Kidney epithelial cell (primary cell): ENCODE data around the gene ENGASE. TPM values are rescaled to one million over a fixed set of nuclear protein-coding genes. Genes with fewer than 3 reads are reported as not detected.

Experiments
- DNase-seq: peaks from one replicate; pipeline ENCODE4 v3.0.0-alpha.2; 2010; ENCODE audit warnings: low read depth
- H3K27me3 ChIP-seq: 2 replicates; pipeline ENCODE4 v1.6.0; 2011; ENCODE audit warnings: low read length; ENCODE audit not compliant: control insufficient read depth, insufficient read depth
- H3K36me3 ChIP-seq: 2 replicates; pipeline ENCODE4 v1.5.1; 2011; ENCODE audit warnings: low read length; ENCODE audit not compliant: control insufficient read depth, insufficient read depth
- H3K4me3 ChIP-seq: 2 replicates; pipeline ENCODE4 v1.5.1; 2011; ENCODE audit warnings: low read depth, mild to moderate bottlenecking, control low read depth, low read length
- total RNA-seq: library from RNA; depleted of rRNA; stranded (reverse); fragments of >200 nt; gene quantifications from 2 replicates; pipeline ENCODE4 v1.2.3, GENCODE V29; 2015
- TF ChIP-seq, protein P1 (sequence below): IDR thresholded peaks from 2 replicates; pipeline ENCODE4 v1.5.1; 2011; ENCODE audit warnings: mild to moderate bottlenecking, moderate library complexity, low read length, control low read depth, inconsistent platforms; ENCODE audit not compliant: insufficient read depth, poor library complexity, severe bottlenecking

ENGASE gene
- total RNA-seq, 1 donor from 2014 or later = 9.0 TPM

DNA sequence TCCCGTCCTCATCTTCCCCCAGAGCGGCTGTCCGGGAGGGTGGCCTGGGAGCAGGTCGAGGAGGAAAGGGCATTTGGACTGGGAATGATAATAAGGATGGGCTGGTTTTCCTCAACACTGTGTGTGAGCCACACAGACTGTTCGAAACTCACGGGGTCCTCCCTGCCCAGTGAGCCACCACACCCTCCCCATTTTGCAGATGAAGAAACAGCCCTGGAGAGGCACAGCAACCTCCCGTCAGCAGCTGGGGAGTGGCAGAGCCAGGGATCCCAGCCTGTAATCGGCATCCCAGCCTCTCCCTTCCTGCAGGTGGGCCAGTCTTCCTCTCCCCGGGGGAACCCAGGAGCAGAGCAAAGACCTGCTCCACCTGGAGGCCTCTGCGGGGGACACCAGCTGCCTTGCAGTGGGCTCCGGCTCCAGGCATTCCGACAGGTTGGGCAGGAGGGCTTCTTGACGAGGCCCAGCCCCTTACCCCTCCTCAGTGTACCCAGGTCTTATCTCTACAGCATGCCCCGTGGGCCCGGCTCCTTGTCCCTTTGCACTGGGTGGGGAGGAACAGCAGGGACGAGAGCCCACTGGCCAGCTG lies 23.8 kb downstream of the ENGASE start:
- H3K27me3 ChIP-seq = peaks cover 78% of the 10 kb centered on the region
- H3K36me3 ChIP-seq = no peaks in the 10 kb centered on the region
- TF ChIP-seq, protein P1, sequence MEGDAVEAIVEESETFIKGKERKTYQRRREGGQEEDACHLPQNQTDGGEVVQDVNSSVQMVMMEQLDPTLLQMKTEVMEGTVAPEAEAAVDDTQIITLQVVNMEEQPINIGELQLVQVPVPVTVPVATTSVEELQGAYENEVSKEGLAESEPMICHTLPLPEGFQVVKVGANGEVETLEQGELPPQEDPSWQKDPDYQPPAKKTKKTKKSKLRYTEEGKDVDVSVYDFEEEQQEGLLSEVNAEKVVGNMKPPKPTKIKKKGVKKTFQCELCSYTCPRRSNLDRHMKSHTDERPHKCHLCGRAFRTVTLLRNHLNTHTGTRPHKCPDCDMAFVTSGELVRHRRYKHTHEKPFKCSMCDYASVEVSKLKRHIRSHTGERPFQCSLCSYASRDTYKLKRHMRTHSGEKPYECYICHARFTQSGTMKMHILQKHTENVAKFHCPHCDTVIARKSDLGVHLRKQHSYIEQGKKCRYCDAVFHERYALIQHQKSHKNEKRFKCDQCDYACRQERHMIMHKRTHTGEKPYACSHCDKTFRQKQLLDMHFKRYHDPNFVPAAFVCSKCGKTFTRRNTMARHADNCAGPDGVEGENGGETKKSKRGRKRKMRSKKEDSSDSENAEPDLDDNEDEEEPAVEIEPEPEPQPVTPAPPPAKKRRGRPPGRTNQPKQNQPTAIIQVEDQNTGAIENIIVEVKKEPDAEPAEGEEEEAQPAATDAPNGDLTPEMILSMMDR = no peak
- no peak overlapping the region for H3K4me3 ChIP-seq
- DNase-seq = no peak

DNA sequence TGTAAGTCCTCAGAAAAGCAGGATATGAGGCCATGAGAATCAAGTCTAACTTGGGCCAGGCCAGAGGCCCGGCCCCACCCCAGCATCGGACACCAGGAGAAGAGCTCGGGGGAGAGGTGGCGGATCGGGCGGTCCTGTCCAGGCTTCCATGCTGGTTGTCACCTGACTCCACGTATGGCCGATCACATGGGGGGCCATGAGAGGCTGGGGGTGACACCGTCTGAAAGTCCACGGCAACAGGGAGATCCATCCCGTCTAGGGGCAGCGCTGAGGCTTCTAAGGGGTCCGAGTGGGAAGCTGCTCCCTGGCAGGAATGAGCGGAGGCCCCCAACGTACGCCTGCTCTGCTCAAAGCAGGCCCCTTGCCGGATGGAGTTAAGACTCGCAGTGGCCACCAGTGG lies 25.8 kb downstream of the ENGASE start:
- Histone ChIP-seq H3K4me3 (no peak overlapping the region), H3K36me3 (no peaks in the 10 kb centered on the region), H3K27me3 (peaks cover 71% of the 10 kb centered on the region)
- no peak for DNase-seq
- TF ChIP-seq, protein P1 = no peak

DNA sequence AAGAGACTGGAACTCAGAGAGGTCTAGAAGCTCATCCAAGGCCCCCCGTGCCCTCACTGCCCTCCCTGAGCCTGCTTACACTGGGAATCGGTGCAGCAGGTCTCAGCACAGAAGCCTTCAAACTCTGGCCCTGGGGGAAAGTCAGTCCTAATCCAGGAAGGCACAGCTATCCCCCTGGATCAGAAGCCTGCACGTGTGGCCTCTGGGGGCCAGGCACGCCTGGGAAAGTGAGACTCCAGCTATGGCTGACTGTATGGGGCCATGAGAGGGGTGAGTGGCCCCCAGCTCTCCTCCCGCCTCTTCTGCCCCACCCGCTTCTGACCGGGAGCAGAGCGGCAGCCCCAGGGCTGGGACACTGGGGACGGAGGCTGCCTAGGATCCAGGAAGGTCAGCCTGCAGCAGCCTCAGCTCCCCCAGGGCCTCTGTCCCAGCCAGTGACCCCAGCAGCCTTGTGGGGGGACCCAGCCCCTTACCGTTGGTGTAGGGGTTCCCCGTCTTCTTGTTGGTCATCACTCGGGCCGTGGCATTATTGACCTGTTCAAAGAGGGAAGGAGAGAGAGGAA lies 26.6 kb downstream of the ENGASE start:
- Histone ChIP-seq H3K27me3 (peaks cover 64% of the 10 kb centered on the region), H3K4me3 (no peak overlapping the region), H3K36me3 (no peaks in the 10 kb centered on the region)
- TF ChIP-seq, protein P1 = no peak
- DNase-seq = no peak

DNA sequence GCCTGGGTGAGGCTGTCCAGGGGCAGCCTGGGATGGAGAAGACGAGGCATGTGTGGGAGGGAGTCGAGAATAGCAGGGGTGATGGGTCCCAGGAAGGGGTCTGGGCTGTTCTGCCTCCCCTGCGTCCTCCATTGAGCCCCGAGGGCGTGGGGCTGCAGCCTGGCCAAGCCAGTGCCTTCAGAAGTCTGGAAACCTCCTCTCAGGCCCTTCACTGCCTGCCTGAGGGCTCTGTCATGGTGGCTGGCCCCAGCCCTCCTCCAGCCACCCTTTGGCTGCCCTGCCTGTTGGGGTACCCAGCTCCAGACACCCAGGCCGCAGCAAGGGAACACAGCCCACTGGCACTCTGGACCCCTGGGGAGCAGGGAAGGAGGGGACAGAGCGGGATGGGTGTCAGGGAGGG lies 27.6 kb downstream of the ENGASE start:
- Histone ChIP-seq H3K27me3 (peaks cover 53% of the 10 kb centered on the region), H3K4me3 (no peak overlapping the region), H3K36me3 (no peaks in the 10 kb centered on the region)
- DNase-seq = no peak
- TF ChIP-seq, protein P1 = no peak

DNA sequence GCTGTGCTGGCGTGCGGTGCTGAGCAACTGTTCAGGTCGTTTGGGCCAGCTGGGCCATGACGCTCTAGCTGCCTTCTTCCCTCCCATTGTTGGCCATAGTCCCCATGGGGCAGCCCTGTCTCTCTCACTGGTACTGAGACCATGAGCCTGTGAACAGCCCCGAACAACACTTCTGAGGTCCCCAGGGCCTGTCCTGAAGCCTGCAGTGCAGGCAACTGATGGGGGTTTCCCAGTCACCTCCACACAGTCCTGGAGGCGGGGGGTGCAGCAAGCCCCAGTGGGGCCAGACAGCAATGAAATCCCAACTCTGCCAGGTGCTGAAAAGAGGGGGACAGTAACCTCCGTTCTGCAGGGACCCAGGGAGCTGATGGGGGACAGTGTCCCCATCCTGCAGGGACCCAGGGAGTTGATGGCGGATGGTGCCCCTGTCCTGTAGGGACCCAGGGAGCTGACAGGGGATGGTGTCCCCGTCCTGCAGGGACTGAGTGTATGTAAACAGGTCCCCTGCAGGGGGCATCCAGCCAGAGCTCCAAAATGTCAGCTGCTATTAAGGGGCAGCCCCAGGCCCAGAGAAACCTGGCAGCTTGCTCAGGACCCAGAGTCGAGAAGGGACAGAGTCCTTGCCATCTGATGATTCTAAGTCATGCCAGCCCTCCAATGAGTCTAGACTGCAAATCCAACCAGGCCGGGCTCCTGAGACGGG lies 30.4 kb downstream of the ENGASE start:
- peaks cover 47% of the 10 kb centered on the region for H3K27me3 ChIP-seq
- H3K36me3 ChIP-seq = no peaks in the 10 kb centered on the region
- TF ChIP-seq, protein P1 = no peak
- no peak for DNase-seq
- no peak overlapping the region for H3K4me3 ChIP-seq
